GM19455 (cell line): ENCODE measurements around the gene CD79A.
"Not testable (repeated sequence)": the region's sequence is repeated elsewhere in the genome, so short reads cannot be mapped to it uniquely, and the experiment has no call there.

Experiments
- ATAC-seq: cut with Tn5 transposase; IDR thresholded peaks from one replicate; pipeline ENCODE4 v1.9.1; 2021; ENCODE audit not compliant: unreplicated experiment

CD79A gene

DNA sequence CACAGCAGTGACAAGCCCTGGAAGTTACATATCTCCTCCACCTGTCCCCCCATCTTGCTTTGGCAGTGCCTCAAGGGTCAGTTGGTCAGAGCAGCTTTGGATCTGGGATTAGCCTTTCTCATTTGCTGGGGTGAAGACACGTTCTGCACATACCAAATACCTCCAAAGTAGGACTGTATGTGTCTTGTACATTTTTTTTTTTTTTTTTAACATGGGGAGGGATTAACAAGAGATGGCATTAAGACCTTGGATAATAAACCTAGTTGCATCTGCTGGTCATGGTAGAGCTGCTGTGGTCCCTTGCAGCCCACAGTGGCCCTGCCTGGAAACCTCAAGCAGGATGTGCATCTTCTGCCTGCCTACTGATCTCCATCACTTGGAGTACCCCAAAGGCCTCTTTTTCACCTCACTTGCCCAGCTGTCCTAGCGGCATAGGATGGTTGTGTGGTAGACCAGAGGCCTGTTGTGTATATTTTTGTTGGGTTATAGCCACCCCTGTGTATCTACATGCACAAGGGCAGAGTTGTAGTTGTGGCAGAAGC is 14.6 kb upstream of the CD79A start:
- no peak for ATAC-seq

DNA sequence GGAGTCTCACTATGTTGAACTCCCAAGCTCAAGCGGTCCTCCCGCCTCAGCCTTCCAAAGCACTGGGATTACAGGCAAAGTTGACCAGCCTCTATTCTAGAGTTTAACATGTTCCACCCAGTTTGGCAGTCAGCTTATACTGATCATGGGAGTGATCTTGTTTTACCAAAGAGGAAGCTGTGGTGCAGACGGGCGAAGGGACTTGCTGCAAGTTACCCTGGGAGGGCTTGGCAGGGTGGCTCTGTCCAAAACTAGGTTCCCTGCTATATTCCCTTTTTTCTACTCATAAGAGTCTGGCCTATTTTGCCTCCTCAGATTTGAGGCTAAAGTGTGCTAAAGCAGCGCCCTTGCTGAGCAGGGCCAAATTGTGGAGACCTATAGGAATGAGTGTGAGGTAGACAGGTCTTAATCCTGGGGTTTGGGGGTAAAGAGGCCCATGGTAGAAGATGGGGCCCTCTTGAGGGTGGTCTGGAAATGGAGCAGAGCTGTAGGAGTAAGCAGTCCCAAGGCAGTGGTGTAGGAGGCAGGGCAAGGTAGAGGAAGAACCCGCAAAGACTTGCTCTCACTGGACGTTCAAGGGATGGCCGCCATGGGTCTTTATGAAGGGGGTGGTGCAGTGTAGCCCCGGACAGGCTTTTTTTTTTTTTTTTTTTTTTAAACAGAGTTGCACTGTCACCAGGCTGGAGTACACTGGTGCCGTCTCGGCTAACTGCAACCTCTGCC is 13.7 kb upstream of the CD79A start:
- ATAC-seq: no peak

DNA sequence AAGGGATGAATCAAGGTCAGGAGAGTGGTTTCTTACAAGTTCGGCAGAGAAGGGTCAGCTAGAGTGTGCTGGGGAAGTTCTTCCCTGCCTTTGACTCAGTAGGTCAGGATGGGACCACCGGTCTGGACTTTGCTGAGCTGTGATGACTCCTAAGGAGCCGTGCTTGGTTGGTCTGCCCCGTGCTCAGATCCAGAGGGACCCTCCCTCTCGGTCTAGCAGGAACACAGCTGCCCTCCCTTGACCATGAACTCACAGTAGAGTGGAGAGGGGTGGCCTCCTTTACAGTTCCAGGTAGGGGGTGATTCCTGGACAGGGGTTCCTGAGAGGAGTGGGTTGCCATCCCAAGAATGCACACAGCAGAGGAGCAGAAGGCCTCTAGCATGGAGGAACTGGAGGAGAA is 12.7 kb upstream of the CD79A start:
- ATAC-seq: no peak

DNA sequence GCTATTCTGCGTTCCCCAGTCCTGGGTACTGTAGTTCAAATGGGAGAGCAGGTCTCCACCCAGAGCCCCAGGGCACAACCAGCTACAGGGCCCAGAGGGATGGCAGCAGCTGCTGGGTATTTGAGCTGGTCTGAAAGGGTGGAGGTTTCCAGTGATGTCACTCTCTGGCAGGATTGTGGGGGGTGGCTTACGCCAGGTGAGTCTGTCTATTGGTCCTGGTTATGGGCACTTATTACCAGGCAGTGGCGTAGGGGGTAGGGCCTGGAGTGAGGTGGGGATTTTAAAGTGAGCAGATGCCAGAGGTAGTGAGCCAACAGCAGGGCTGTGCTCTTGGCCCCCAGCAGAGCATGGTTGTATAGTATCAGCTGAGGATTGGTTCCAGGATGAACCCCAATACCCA is 10.8 kb upstream of the CD79A start:
- no peak for ATAC-seq

DNA sequence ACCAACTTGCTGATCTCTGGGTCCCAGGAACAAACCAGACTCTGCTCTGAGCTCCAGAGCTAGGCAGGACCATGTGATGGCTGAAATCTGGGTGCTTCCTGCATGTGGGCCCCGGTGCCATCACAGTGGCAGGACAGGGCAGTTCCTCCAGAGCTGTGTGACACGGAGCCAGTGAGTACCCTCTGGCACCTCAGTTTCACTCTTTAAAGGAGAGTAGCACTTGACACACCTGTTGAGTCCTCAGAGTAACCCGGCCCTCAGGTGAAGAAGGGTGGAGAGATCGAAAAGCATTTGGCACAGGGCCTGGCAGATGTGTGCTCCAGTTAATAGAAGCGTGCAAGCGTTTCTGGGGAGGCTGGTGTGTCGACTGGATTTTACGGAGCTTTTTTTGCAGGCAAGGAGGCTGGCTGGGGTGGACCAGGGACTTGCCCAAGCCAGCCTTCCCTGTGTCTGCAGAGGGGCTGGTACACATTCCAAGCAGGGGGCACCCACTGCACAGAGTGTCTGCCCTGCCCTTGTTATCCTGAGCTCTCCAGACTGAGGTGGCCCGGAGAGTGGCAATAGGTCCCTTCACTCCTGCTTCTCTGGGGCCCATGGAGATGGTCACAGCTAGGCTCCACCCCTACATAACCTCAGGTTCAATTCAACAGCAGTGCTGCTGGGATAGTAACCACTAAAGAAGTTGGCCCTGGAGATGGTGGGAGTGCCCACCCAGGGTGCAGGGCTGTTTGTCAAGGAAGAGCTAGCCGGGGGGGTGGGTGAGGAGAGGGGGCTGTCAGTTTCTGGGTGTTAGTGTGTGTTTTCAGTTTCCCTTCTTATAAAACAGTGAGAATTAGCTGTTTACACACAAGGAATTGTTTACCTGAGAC is 8.7 kb upstream of the CD79A start:
- no peak for ATAC-seq

DNA sequence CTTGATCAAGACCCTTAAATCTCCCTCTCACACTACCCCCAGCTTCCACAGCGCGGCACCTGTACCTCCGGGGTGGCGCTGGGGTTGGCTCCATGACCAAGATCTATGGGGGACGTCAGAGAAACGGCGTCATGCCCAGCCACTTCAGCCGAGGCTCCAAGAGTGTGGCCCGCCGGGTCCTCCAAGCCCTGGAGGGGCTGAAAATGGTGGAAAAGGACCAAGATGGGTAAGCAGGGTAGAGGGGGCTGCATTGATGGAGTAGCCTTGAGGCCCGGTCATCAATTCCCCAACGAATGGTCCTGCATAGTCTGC is 8.1 kb upstream of the CD79A start:
- no peak for ATAC-seq

DNA sequence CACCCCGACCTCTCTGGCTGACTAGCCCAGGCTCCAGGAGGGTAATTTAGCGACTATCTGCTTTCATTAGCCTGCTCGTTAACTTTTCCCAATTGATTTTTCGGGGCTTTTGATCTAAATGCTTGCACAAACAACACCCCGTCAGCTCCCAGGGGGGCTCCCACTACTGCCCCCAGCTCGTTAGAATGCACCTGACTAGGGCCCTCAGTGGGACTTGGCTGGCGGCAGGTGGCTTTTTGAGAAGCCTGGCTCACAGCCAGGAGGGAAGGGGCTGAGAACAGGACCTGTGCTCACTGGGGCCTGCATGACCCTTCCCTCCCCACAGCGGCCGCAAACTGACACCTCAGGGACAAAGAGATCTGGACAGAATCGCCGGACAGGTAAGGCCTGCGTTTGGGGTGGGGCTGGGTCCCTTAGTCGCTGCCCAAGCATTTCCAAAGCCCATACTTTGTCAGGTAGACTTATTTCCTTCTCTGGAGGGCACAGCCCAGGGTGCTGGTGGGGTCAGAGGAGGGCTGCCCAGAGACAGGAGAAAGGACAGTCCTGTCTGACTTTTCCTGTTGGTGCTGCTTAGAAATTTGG is 7.6 kb upstream of the CD79A start:
- ATAC-seq: no peak

DNA sequence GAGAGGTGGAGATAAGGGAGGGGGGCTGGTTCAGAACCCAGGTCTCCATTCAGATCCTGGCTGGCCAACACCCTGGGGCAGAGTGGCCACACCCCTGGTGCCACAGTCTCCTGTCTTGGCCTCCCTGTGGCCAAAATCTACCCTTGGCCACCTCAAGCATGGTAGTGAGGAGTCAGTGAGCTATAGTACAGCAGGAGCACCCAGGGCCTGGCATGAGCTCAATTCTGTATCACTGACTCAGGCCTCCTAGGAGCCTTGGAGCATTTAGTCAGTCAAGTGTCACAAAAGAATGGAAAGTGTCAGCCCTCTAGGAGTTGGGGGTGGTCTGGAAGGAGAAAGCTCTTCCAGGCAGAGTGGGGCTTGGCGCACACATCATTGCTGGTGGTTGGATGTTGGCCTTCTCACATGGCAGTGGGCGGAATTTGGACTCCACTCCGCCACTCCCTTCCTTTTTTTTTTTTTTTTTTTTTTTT is 6.6 kb upstream of the CD79A start:
- no peak for ATAC-seq

DNA sequence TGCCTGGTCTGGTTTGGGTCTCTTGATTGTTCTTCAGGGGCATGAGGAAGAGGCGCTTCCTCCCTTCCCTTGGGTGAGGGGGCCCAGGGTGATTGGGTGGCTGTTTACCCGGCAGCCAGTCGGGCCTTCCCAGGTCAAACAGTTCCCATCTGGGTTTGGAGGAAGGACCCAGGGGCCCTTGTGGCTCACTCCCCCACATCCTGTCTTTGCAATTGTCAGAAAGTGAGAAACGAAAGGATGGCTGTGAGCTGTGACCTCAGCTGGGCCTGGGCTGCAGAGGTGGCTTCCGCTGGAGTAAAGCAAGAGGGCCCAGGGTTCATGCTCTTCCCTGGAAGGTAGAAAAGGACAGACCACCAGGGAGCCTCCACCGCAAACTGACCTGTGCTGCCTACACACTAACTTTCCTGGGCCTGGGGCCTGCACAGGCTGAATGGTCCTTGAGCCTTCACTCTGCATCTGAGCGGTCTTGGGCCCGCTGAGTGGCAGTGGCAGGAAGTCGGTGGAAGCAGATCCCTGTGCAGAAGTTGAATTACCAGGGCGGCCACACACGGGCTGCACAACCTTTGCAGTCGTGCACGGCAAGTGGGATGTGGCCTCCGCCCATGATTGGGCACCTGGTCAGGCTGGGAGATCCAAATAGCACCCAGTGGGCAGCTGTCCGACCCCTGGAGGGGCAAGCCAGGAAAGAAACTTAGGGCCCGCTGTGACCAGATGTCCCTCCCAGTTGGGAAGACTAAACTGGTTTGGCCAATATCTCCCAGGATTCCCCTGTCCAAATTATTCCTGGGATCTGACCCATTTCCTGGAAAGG is 5.3 kb upstream of the CD79A start:
- no peak for ATAC-seq

DNA sequence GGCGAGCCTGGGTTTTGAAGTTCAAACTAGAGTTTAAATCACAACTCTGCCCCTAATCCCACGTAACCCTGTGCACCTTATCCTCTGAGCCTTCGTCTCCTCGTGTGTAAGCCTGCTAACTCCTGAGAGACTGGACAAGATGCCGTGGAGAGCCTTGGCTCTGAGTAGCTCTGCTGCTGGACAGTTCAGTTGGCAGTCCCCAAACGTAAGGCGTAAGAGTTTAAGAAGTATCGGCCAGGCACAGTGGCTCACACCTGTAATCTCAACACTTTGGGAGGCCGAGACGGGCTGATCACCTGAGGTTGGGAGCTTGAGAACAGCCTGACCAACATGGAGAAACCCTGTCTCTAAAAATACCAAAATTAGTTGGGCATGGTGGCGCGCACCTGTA is 4.7 kb upstream of the CD79A start:
- ATAC-seq: no peak

DNA sequence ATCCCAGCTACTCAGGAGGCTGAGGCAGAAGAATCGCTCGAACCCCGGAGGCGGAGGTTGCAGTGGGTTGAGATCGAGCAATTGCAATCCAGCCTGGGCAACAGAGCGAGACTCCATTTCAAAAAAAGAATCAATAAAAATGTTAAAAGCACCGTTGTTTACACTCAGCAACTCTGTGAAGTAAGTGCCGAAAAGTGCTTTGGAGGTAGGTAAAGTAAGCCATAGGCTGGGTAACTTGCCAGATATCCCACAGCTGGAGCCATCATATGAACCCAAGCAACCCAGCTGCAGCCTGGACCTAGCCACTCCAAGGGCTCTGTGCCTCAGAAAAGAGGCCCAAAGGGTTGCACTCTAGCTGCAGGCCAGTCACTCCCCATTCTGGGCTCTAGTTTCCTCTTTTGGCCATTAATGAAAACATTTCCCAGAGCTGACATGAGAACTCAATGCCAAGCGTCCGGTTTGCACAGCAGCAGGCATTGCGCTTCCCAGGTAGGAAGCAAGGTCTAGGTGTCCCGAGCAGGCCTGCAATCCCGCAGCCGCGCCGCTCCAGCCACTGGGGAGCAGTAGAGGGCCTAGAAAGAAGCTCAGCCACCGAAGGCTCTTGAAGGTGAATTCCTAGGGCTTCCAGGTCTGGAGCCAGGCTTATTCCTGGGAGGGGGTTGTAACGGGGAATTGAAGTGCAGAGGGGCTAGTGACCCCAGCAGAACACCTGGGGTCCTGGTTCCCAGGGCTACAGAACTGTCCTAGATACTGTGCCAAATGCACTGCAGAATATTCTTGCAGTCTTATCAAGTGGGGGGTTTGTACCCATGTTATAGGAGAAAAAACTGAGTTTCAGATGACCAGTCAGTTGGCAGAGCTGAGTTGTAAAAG is 4.1 kb upstream of the CD79A start:
- no peak for ATAC-seq

DNA sequence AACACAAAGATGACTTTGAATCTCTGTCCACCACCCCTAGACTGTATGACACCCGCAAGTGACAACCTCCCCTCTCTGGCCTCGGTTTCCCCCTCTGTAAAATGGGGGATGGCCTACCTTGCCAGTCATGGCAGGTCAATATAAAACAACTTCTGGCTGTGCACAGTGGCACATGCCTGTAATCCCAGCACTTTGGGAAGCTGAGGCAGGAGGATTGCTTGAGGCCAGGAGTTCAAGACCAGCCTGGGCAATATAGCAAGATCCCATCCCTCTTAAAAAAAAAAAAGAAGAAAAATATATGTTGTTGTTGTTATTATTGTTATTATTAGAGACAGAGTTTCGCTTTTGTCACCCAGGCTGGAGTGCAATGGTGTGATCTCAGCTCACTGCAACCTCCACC is 1.1 kb upstream of the CD79A start:
- ATAC-seq: not testable (repeated sequence)

DNA sequence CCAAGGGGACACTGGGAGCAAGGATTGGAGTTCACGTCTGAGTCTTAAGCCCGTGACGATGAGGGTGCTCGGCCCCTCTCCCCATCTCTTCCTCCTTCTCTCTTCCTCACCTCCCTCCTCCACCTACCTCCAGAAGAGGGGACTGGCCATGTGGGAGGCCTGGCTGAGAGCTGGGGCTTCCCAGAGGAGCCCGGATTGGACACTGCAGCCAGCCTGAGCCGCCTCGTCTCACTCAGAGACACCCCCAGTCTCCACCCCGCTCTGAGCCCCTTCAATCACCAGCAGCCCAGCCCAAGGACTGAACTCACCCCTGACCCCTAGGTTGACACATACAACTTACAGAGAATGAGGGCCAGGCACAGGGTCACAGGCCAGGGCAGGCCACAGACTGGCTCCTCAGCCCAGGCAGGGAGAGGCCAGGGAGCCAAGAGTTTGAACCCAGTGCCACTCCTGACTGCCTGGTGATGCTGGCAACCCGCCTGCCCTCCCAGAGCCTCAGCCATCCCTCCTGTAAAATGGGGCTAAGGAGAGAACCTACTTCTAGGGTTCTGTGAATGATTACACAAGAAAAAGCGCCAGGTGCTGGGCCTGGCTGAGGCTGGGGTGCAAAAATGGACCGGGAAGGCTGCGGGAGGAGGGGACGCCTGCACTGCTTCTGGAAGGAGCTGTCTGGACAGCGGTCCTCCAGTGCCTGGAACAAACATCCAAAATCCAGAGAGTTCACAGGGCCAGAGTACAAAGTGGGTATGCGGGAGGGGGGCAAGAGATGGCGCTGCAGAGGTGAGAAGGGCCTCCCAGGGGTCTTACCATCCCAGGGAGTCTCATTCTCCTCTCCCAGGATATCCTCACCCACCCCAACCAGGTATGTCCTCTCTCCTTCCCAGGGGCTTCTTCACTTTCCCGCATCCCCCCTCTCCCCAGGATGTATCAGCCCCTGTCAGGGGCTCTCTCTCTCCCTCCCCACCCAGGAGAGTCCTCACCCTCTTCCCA is 1.1 kb downstream of the CD79A start:
- ATAC-seq: no peak

DNA sequence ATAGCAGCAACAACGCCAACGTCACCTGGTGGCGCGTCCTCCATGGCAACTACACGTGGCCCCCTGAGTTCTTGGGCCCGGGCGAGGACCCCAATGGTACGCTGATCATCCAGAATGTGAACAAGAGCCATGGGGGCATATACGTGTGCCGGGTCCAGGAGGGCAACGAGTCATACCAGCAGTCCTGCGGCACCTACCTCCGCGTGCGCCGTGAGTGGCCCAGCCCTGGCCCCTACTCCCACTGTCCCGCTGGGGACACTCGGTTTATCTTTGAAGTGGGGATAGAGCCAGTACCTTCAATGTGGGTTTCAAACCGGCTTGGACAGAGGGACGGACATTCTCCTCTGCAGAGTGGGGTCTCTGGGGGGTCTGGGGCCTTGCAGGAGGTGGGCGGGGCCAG is 2.0 kb downstream of the CD79A start:
- ATAC-seq: no peak

DNA sequence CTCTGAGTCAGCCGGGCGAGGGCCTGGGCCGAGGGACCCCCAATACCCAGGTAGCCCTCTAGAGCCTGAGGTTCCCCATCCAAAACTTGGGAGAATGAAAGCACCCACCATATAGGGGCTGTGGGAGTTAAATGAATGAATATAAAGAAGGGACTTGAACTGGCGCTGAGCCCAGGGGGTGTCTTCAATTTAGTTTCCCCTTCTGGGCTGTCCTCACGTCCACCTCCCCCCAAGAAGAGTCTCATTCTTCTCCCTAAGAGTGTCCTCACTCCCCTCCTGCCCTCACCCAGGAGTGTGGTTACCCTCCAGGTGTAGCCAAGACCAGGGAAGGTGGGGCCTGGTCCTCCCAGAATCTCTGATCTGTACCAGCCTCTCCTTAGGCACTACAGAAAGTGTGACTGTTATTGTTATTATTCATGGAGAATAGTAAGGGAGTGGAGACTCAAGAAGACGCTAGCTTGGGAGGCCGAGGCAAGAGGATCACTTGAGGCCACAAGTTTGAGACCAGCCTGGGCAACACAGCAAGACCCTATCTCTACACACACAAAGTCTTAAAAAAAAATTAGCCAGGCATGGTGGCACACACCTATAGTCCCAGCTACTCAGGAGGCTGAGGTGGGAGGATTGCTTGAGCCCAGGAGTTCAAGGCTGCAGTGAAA is 2.7 kb downstream of the CD79A start:
- no peak for ATAC-seq

DNA sequence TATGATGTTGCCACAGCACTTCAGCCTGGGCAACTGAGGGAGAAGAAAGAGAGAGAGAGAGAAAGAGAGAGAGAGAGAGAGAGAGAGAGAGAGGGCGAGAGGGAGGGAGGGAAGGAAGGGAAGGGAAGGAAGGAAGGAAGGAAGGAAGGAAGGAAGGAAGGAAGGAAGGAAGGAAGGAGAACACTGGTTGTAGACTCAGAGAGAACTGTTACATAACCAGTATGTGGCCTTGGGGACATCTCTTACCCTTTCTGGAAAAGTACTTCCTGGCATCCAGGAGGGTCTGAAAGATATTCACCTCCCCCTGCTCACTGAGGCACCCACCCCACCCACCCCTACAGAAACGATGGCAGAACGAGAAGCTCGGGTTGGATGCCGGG is 3.2 kb downstream of the CD79A start:
- no peak for ATAC-seq

DNA sequence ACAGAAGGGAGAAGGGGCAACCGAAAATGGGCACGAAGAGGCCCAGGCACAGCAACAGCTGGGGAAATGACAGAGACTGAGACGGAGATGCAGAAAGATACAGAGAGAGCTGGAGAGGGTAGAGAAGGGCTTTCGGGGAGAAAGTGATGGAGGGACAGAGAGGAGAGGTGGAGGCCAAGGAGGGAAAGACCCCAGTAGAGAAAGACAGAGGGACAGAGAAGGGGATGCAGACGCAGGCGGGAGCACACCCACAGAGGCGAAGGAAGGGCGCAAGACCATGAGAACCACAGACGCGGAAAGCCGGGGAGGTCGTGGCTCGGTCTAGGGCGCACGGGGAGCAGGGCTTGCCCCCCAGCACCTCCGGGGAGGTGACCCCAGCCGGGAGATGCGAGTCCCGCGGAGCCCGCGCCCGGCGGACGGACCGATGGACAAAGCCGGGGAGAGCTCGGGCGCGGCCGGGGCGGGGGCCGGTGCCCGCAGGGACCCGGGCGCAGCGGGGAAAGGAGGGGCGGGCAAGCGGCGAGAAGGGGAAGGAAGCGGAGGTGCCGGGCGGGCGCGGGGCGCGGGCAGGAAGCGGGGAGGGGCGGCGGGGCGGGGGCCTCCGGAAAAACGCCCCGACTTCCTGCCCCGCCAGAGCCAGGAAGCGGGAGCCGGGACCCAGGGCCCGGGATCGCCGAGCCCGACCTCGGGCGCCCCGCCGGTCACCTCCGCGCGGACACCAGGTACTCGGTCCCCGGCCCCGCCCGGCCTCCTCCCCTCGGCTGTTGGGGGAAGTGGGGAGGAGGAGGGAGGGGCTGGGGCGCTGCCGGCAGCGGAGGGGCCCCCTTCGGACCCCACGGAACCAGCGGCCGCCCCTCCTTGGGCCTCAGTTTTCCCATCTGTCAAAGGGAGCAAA is 5.7 kb downstream of the CD79A start, which contains the start of gene ARHGEF1:
Gene ARHGEF1 (plus strand): TSS at position 617 of the 895 bp plus-strand sequence. CDS start 4,899 bp downstream, outside the sequence.
- ATAC-seq: no peak
